ENCODE data around the gene TRABD2A. TPM values are rescaled to one million over a fixed set of nuclear protein-coding genes. Genes with fewer than 3 reads are reported as not detected.
A peak's percentile ranks its signal among the peaks of the same experiment; 100 is the strongest.

The TRABD2A gene
- total RNA-seq, 3 donors from 2014 or later (not counting 1 experiment from before 2014, with no cell fraction given), result 1.4 to 6.3 (median 6.3) TPM

- Mint-ChIP-seq H3K27me3 (ENCODE audit: low read depth in 2 of 2) (no peaks in the 10 kb centered on the region), H3K36me3 (no peaks in the 10 kb centered on the region), H3K9me3 (no peaks in the 10 kb centered on the region), H3K4me1 (peaks cover 21 to 28% of the 10 kb centered on the region in 2 donors), H3K27ac (peak overlapping the region; percentile 88 to 90), H3K4me3 (peak overlapping the region; percentile 98)
- H3K36me3 ChIP-seq (ENCODE audit: control insufficient read depth, insufficient read depth, low read length), result no peaks in the 10 kb centered on the region
- peaks cover 30% of the 10 kb centered on the region for H3K4me1 ChIP-seq (ENCODE audit: control insufficient read depth, insufficient read depth, low read length)
- no peak overlapping the region for H3K4me3 ChIP-seq (ENCODE audit: low read length)
- H3K27ac ChIP-seq (ENCODE audit: low read length), result no peak overlapping the region
- no peak for DNase-seq
- intact Hi-C loops (cut with micrococcal nuclease), result loop anchor here (1.0 kb wide), 3 partner anchors 19 to 430 kb away; no protein-coding TSS in a partner anchor
- H3K9me3 ChIP-seq (ENCODE audit: control insufficient read depth, insufficient read depth, low read length), result no peaks in the 10 kb centered on the region
- no peak for ATAC-seq
- no peak for TF ChIP-seq CTCF (IDR thresholded peaks at IDR 0.05)
- 98% methylated on average over 2 of the region's 2 CpGs for WGBS (ENCODE audit: insufficient coverage)
- H3K27me3 ChIP-seq (ENCODE audit: control insufficient read depth, insufficient read depth, low read length), result no peaks in the 10 kb centered on the region
Observed at GRCh38 chr2:84925336-84925723, 44.4 kb upstream of the TRABD2A start.

- DNase-seq (peak in 1 of 2 donors; percentile 74), ATAC-seq (no peak)
- Histone ChIP-seq H3K9me3 (ENCODE audit: control insufficient read depth, insufficient read depth, low read length) (no peaks in the 10 kb centered on the region), H3K27ac (ENCODE audit: low read length) (no peak overlapping the region), H3K4me1 (ENCODE audit: control insufficient read depth, insufficient read depth, low read length) (peaks cover 33% of the 10 kb centered on the region), H3K36me3 (ENCODE audit: control insufficient read depth, insufficient read depth, low read length) (no peaks in the 10 kb centered on the region), H3K4me3 (ENCODE audit: low read length) (no peak overlapping the region), H3K27me3 (ENCODE audit: control insufficient read depth, insufficient read depth, low read length) (no peaks in the 10 kb centered on the region)
- peaks cover 21 to 28% of the 10 kb centered on the region in 2 donors for H3K4me1 Mint-ChIP-seq
- intact Hi-C loops (cut with micrococcal nuclease), result loop anchor here (1.0 kb wide), 3 partner anchors 18 to 429 kb away; no protein-coding TSS in a partner anchor
- WGBS (ENCODE audit: insufficient coverage), result 52% methylated on average over 7 of the region's 9 CpGs
- H3K27ac Mint-ChIP-seq, result no peak overlapping the region
- no peaks in the 10 kb centered on the region for H3K36me3 Mint-ChIP-seq
- TF ChIP-seq CTCF (IDR thresholded peaks at IDR 0.05), result no peak
- no peak overlapping the region for H3K4me3 Mint-ChIP-seq
- no peaks in the 10 kb centered on the region for H3K9me3 Mint-ChIP-seq
- H3K27me3 Mint-ChIP-seq (ENCODE audit: low read depth in 2 of 2), result no peaks in the 10 kb centered on the region
Observed at GRCh38 chr2:84924173-84925106, 43.6 kb upstream of the TRABD2A start.

- ATAC-seq (no peak), DNase-seq (no peak)
- intact Hi-C loops (cut with micrococcal nuclease), result no loop called here
- no peaks in the 10 kb centered on the region for H3K9me3 Mint-ChIP-seq
- H3K4me1 ChIP-seq (ENCODE audit: control insufficient read depth, insufficient read depth, low read length), result peaks cover 35% of the 10 kb centered on the region
- no peaks in the 10 kb centered on the region for H3K27me3 Mint-ChIP-seq (ENCODE audit: low read depth in 2 of 2)
- H3K36me3 ChIP-seq (ENCODE audit: control insufficient read depth, insufficient read depth, low read length), result no peaks in the 10 kb centered on the region
- no peaks in the 10 kb centered on the region for H3K9me3 ChIP-seq (ENCODE audit: control insufficient read depth, insufficient read depth, low read length)
- no peak overlapping the region for H3K27ac Mint-ChIP-seq
- no peak overlapping the region for H3K4me3 ChIP-seq (ENCODE audit: low read length)
- no peak for TF ChIP-seq CTCF (IDR thresholded peaks at IDR 0.05)
- H3K36me3 Mint-ChIP-seq, result no peaks in the 10 kb centered on the region
- no peak overlapping the region for H3K27ac ChIP-seq (ENCODE audit: low read length)
- no peak overlapping the region for H3K4me3 Mint-ChIP-seq
- no peaks in the 10 kb centered on the region for H3K27me3 ChIP-seq (ENCODE audit: control insufficient read depth, insufficient read depth, low read length)
- peaks cover 27 to 33% of the 10 kb centered on the region in 2 donors for H3K4me1 Mint-ChIP-seq
Observed at GRCh38 chr2:84923009-84923408, 42.1 kb upstream of the TRABD2A start.

Data from natural killer cell (primary cell).